ENCODE results near the gene C1orf141. TPM values are rescaled to one million over a fixed set of nuclear protein-coding genes. Genes with fewer than 3 reads are reported as not detected.

Gene C1orf141
- total and polyA plus RNA-seq, 2 of the 8 experiments (the other 6 are each of a cell fraction or from before 2014, with no cell fraction given) = not detected

DNA sequence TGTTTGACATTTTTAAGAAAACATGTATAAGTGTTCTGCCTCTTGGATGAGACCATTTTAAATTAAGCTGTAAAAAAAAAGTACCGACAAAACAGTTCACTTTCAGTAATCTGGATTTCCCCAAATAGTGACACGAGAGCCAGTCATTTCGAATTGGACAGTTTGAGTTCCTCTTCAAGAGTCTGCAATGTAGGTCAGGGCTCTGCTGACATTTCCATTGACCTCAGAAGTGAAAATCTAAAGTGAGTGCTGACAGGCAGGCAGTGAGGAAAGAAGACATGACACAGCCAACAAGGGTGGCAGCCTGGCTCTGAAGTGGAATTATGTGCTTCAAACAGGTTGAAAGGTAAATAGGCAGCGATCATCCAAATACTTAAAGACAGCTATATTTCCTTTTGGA lies 31.4 kb upstream of the C1orf141 start, which contains the start of gene IL23R:
Gene IL23R, plus strand, starts transcription at position 259 of the 400 bp plus-strand sequence. CDS start 1,667 bp downstream, outside the sequence.
- Histone ChIP-seq H3K56ac (replicated peaks; ENCODE audit: insufficient read length, low read depth, low read length) (no peak within 1 kb of the TSS), H3K4me2 (ENCODE audit: insufficient read depth in 1 of 2, low read depth in 2 of 2, low read length in 2 of 2) (no peak within 1 kb of the TSS), H3K23me2 (ENCODE audit: low read depth, low read length) (no peaks in the 10 kb centered on the region), H3K9ac (replicated peaks in 1 of 4; ENCODE audit: extremely low read depth in 1 of 4, low read depth in 3 of 4, low read length in 3 of 4) (no peak within 1 kb of the TSS), H2AFZ (ENCODE audit: low read length) (no peak within 1 kb of the TSS), H4K5ac (ENCODE audit: insufficient read length, low read depth, low read length) (no peak within 1 kb of the TSS), H2BK15ac (ENCODE audit: low read length) (no peak within 1 kb of the TSS), H2BK12ac (ENCODE audit: low read depth, low read length) (no peak within 1 kb of the TSS), H3K18ac (ENCODE audit: extremely low read depth, low read length) (no peak within 1 kb of the TSS), H2AK5ac (ENCODE audit: low read depth, low read length) (no peak within 1 kb of the TSS), H3K27me3 (replicated peaks in 1 of 4; ENCODE audit: control insufficient read depth in 3 of 4, extremely low read depth in 1 of 4, insufficient read depth in 3 of 4, low read length in 3 of 4) (no peaks in the 10 kb centered on the region), H4K8ac (ENCODE audit: extremely low read depth, insufficient read depth, low read length) (no peak within 1 kb of the TSS), H3K14ac (ENCODE audit: insufficient read length) (no peak within 1 kb of the TSS), H2BK20ac (ENCODE audit: low read length) (no peak within 1 kb of the TSS), H2BK5ac (ENCODE audit: low read depth, low read length) (no peak within 1 kb of the TSS), H4K20me1 (replicated peaks in 1 of 2; ENCODE audit: control insufficient read depth in 1 of 2, insufficient read depth in 2 of 2, low read length in 2 of 2) (no peaks in the 10 kb centered on the region), H3K4me3 (ENCODE audit: extremely low read depth in 1 of 4, insufficient read depth in 2 of 4, low read depth in 3 of 4, low read length in 4 of 4) (no peak within 1 kb of the TSS), H3K4me1 (replicated peaks in 1 of 4; ENCODE audit: control insufficient read depth in 3 of 4, insufficient read depth in 4 of 4, low read length in 3 of 4) (no peaks in the 10 kb centered on the region), H3K36me3 (ENCODE audit: control insufficient read depth in 2 of 4, insufficient read depth in 4 of 4, low read length in 3 of 4) (no peaks in the 10 kb centered on the region), H3K79me1 (ENCODE audit: low read depth, low read length) (no peaks in the 10 kb centered on the region), H3K4ac (replicated peaks; ENCODE audit: insufficient read length, low read depth, low read length) (no peak within 1 kb of the TSS), H3K23ac (ENCODE audit: insufficient read length) (no peak within 1 kb of the TSS), H3K9me3 (ENCODE audit: insufficient read depth in 2 of 2, low read depth in 1 of 2, low read length in 1 of 2) (no peaks in the 10 kb centered on the region), H3K79me2 (ENCODE audit: control insufficient read depth in 1 of 2, insufficient read depth in 2 of 2, low read length in 2 of 2) (no peaks in the 10 kb centered on the region), H2BK120ac (replicated peaks; ENCODE audit: low read depth, low read length) (no peak within 1 kb of the TSS), H4K91ac (replicated peaks; ENCODE audit: insufficient read length, low read length) (no peak within 1 kb of the TSS), H3K27ac (ENCODE audit: low read depth, low read length) (no peak within 1 kb of the TSS)
- TF ChIP-seq FOSL1 (IDR thresholded peaks at IDR 0.05; ENCODE audit: insufficient read depth, low read depth, low read length) (no peak), CREB1 (IDR thresholded peaks at IDR 0.05) (no peak), SP1 (IDR thresholded peaks at IDR 0.05; ENCODE audit: low read depth, low read length) (no peak), SIX5 (IDR thresholded peaks at IDR 0.05; ENCODE audit: low read depth, low read length) (no peak), HDAC6 (IDR thresholded peaks at IDR 0.05; ENCODE audit: low read depth, low read length) (no peak), NANOG (IDR thresholded peaks at IDR 0.05; ENCODE audit: insufficient read depth, low read depth, low read length, poor library complexity, severe bottlenecking) (no peak), SP4 (IDR thresholded peaks at IDR 0.05; ENCODE audit: low read length) (no peak), POU5F1 (IDR thresholded peaks at IDR 0.05; ENCODE audit: low read depth, low read length) (no peak), MAFK (IDR thresholded peaks at IDR 0.05; ENCODE audit: low read depth, low read length) (no peak), SUZ12 (IDR thresholded peaks at IDR 0.05; ENCODE audit: low read length) (no peak), CHD1 (IDR thresholded peaks at IDR 0.05; ENCODE audit: low read depth, low read length) (no peak), SP2 (IDR thresholded peaks at IDR 0.05; ENCODE audit: low read length) (no peak), KDM1A (IDR thresholded peaks at IDR 0.05; ENCODE audit: borderline replicate concordance, low read length) (no peak), PHF8 (conservative IDR thresholded peaks at IDR 0.05; ENCODE audit: low read depth, low read length) (no peak), NRF1 (IDR thresholded peaks at IDR 0.05; ENCODE audit: low read depth, low read length) (no peak), CEBPB (IDR thresholded peaks at IDR 0.05; ENCODE audit: low read depth, low read length) (no peak)
- POLR2A ChIA-PET (ENCODE audit: partially characterized antibody) = no interaction called here
- DNase-seq (ENCODE audit: low read depth in 1 of 2, low spot score in 2 of 2) (no peak), FAIRE-seq (no peak)
- CTCF ChIA-PET (ENCODE audit: partially characterized antibody) = interaction anchor here (9.5 kb wide), 1 partner anchor 46 kb away, joined by 98 read pairs; no protein-coding TSS in a partner anchor
- WGBS, 2 experiments (ENCODE audit: extremely low coverage in 1 of 2, insufficient coverage in 1 of 2, insufficient read length in 1 of 2, insufficient replicate concordance in 2 of 2, low coverage in 1 of 2, low lambda C conversion rate in 2 of 2, missing lambda C conversion rate in 1 of 2) = 86% methylated on average over 4 of the region's 4 CpGs; no CpG with 5 or more reads in 1 of the 2 experiments

All from H1 (cell line).